Endodermal cell (in vitro differentiated cells): ENCODE data around the gene SH3GL1. TPM values are rescaled to one million over a fixed set of nuclear protein-coding genes. Genes with fewer than 3 reads are reported as not detected.

ENCODE experiments used
- DNase-seq: peaks from one replicate; pipeline ENCODE4 v3.0.0-alpha.2; 2017
- H3K27ac ChIP-seq: 2 replicates; pipeline ENCODE4 v1.5.1; 2013; ENCODE audit warnings: mild to moderate bottlenecking, low read depth, low read length, moderate library complexity
- H3K27me3 ChIP-seq: 2 replicates; pipeline ENCODE4 v1.6.1; 2013; ENCODE audit warnings: mild to moderate bottlenecking, low read length, moderate library complexity; ENCODE audit not compliant: insufficient read depth, control insufficient read depth, poor library complexity, severe bottlenecking
- H3K36me3 ChIP-seq: 2 replicates; pipeline ENCODE4 v1.7.0; 2013; ENCODE audit warnings: mild to moderate bottlenecking, low read length, moderate library complexity; ENCODE audit not compliant: control insufficient read depth, insufficient read depth
- H3K4me1 ChIP-seq: one replicate; pipeline ENCODE4 v1.7.0; 2013; ENCODE audit warnings: low read length; ENCODE audit not compliant: control insufficient read depth, insufficient read depth
- H3K4me3 ChIP-seq: 2 replicates; pipeline ENCODE4 v1.5.1; 2013; ENCODE audit warnings: mild to moderate bottlenecking, low read length, moderate library complexity
- H3K9ac ChIP-seq: 2 replicates; pipeline ENCODE4 v1.6.1; 2013; ENCODE audit warnings: mild to moderate bottlenecking, low read length, moderate library complexity; ENCODE audit not compliant: poor library complexity, severe bottlenecking; ENCODE audit errors: extremely low read depth
- H3K9me3 ChIP-seq: 2 replicates; pipeline ENCODE4 v1.6.1; 2013; ENCODE audit warnings: mild to moderate bottlenecking, low read length, moderate library complexity; ENCODE audit not compliant: control insufficient read depth
- H3K27ac Mint-ChIP-seq: 2 replicates; pipeline ENCODE4 v1.8.0; 2020; ENCODE audit warnings: mixed read lengths
- H3K27me3 Mint-ChIP-seq: 2 replicates; pipeline ENCODE4 v1.8.0; 2021; ENCODE audit warnings: mild to moderate bottlenecking, mixed read lengths; ENCODE audit not compliant: insufficient read depth
- H3K36me3 Mint-ChIP-seq: 2 replicates; pipeline ENCODE4 v1.8.0; 2020; ENCODE audit warnings: low read depth, mixed read lengths
- H3K4me1 Mint-ChIP-seq: 2 replicates; pipeline ENCODE4 v1.8.0; 2020; ENCODE audit warnings: mixed read lengths
- H3K4me3 Mint-ChIP-seq: 2 replicates; pipeline ENCODE4 v1.8.0; 2020; ENCODE audit warnings: mild to moderate bottlenecking, moderate library complexity, mixed read lengths
- H3K9me3 Mint-ChIP-seq: 2 replicates; pipeline ENCODE4 v1.8.0; 2020; ENCODE audit warnings: mild to moderate bottlenecking, mixed read lengths
- CTCF ChIP-seq: fragments of 200-600 bp; sonication (generic); conservative IDR thresholded peaks from 2 replicates; pipeline ENCODE4 v1.5.0; 2021; ENCODE audit warnings: antibody characterized with exemption, mild to moderate bottlenecking
- WGBS, 2 experiments: methylation state at CpG; one replicate each; pipeline versions ENCODE4 v1.1.5 to v1.1.7; 2013; ENCODE audit warnings: missing lambda C conversion rate in 2 of 2, mixed read lengths in 1 of 2; ENCODE audit not compliant: insufficient coverage in 1 of 2, insufficient read length in 1 of 2; 5-methylcytosine and 5-hydroxymethylcytosine counted together
- total RNA-seq, 2 donors: library from RNA; stranded (reverse); fragmentation: NEBNext Ultra II Directional in 1 of 2; extraction: Animal tissue kit (Norgen Biotek cat#: 25700) in 1 of 2; gene quantifications; 2 replicates in 1 of 2; 3 replicates in 1 of 2; pipeline ENCODE4 v1.2.1, GENCODE V29; 2021

The SH3GL1 gene
- total RNA-seq, 2 donors from 2014 or later: 76.8 to 77.0 TPM

GRCh38 chr19:4405977-4406376 is 5.6 kb upstream of the SH3GL1 start:
- peaks cover 42% of the 10 kb centered on the region for H3K36me3 ChIP-seq
- no peak overlapping the region for H3K9ac ChIP-seq
- no peaks in the 10 kb centered on the region for H3K27me3 ChIP-seq
- no peak overlapping the region for H3K27ac ChIP-seq
- peak; percentile 46 for DNase-seq
- H3K36me3 Mint-ChIP-seq: peaks cover 41% of the 10 kb centered on the region
- no peaks in the 10 kb centered on the region for H3K27me3 Mint-ChIP-seq
- no peak for TF ChIP-seq CTCF
- H3K4me3 Mint-ChIP-seq: no peak overlapping the region
- H3K9me3 ChIP-seq: no peaks in the 10 kb centered on the region
- no peaks in the 10 kb centered on the region for H3K4me1 ChIP-seq
- H3K27ac Mint-ChIP-seq: peak overlapping the region; percentile 64
- no peaks in the 10 kb centered on the region for H3K9me3 Mint-ChIP-seq
- H3K4me1 Mint-ChIP-seq: peaks cover 32% of the 10 kb centered on the region
- 89 to 90% methylated on average over 8 of the region's 8 CpGs for WGBS, 2 experiments
- no peak overlapping the region for H3K4me3 ChIP-seq

DNA sequence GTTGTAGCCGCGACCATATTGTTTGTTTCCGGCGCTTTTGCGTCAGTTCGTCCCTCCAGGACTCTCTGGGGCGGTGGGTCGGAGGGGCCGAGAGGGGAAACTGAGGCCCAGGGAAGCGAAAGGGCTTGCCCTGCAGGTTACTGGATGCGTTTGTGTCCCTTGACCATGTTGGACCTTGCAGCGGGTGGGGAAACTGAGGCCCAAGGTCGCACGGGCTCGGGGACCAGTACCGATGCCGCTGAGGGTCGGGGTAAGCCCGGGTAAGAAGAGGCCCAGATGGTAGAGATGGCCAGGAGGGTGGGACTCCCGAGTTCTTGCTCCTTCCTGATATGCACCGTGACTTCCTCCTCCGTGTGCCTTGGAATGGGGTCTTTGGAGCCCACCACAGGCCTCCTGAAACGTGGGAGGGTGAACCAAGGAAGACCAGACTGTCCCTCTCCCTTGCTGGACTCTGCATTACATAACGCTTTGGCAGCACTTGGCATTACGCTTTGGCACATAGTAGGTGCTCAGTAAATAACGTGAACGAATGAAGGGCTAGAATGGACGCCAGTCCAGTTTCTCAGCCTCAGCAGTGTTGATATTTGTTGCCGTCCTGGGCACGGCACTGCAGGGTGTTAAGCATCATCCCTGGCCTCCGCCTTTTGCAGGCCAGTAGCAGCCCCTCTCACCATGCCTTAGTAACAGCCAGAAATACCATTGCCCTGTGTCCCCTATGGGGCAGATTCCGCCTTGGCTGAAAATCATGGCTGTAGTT is 2.8 kb upstream of the SH3GL1 start:
- Mint-ChIP-seq H3K4me1 (peaks cover 22% of the 10 kb centered on the region), H3K27me3 (no peaks in the 10 kb centered on the region), H3K36me3 (peaks cover 26% of the 10 kb centered on the region), H3K4me3 (peak overlapping the region; percentile 87), H3K27ac (peak overlapping the region; percentile 96), H3K9me3 (no peaks in the 10 kb centered on the region)
- peak overlapping the region; percentile 87 for H3K4me3 ChIP-seq
- no peak for TF ChIP-seq CTCF
- H3K36me3 ChIP-seq: peaks cover 21% of the 10 kb centered on the region
- H3K4me1 ChIP-seq: no peaks in the 10 kb centered on the region
- H3K9me3 ChIP-seq: no peaks in the 10 kb centered on the region
- H3K27ac ChIP-seq: peak overlapping the region; percentile 82
- H3K9ac ChIP-seq: peak overlapping the region; percentile 95
- DNase-seq: peak; percentile 55
- no peaks in the 10 kb centered on the region for H3K27me3 ChIP-seq
- 4 to 7% methylated on average over 28 to 32 of the region's 32 CpGs for WGBS, 2 experiments

GRCh38 chr19:4402171-4403004 is 2.0 kb upstream of the SH3GL1 start, which contains the start of gene CHAF1A:
TSS of gene CHAF1A (plus strand) at chr19:4402640. CDS start at chr19:4402763, 123 bp downstream.
- H3K27ac ChIP-seq: peak within 1 kb of the TSS; percentile 82
- H3K4me3 Mint-ChIP-seq: peak within 1 kb of the TSS; percentile 87
- peak within 1 kb of the TSS; percentile 96 for H3K27ac Mint-ChIP-seq
- H3K36me3 Mint-ChIP-seq: peaks cover 22% of the 10 kb centered on the region
- TF ChIP-seq CTCF: no peak
- no peaks in the 10 kb centered on the region for H3K4me1 ChIP-seq
- no peaks in the 10 kb centered on the region for H3K27me3 Mint-ChIP-seq
- no peaks in the 10 kb centered on the region for H3K27me3 ChIP-seq
- peaks cover 20% of the 10 kb centered on the region for H3K36me3 ChIP-seq
- WGBS, 2 experiments: 0% methylated on average over 8 to 84 of the region's 84 CpGs
- H3K4me3 ChIP-seq: peak within 1 kb of the TSS; percentile 87
- H3K4me1 Mint-ChIP-seq: peaks cover 22% of the 10 kb centered on the region
- H3K9me3 ChIP-seq: no peaks in the 10 kb centered on the region
- H3K9me3 Mint-ChIP-seq: no peaks in the 10 kb centered on the region
- H3K9ac ChIP-seq: peak within 1 kb of the TSS; percentile 95
- peak; percentile 100 for DNase-seq
